Activated T-helper 17 cell treated with anti-CD3 and anti-CD28 coated beads, Interleukin-2, amount 50 U/mL, for 72 hours (primary cell): Measurements from ENCODE around the gene LGR4. TPM values are rescaled to one million over a fixed set of nuclear protein-coding genes. Genes with fewer than 3 reads are reported as not detected.
A peak's percentile ranks its signal among the peaks of the same experiment; 100 is the strongest.

Experiments
- ATAC-seq: fragments of 150-1000 bp; cut with Tn5 transposase; replicated peaks from 2 replicates; pipeline ENCODE4 v1.10.0; 2021; ENCODE audit warnings: mild to moderate bottlenecking, moderate library complexity
- H3K27ac Mint-ChIP-seq: one replicate; pipeline ENCODE4 v1.8.0; 2022; ENCODE audit warnings: mixed read lengths
- H3K27me3 Mint-ChIP-seq: one replicate; pipeline ENCODE4 v1.8.0; 2022; ENCODE audit warnings: mixed read lengths
- H3K36me3 Mint-ChIP-seq: one replicate; pipeline ENCODE4 v1.8.0; 2022; ENCODE audit warnings: low read depth, mild to moderate bottlenecking, mixed read lengths
- H3K4me1 Mint-ChIP-seq: one replicate; pipeline ENCODE4 v1.8.0; 2022; ENCODE audit warnings: mixed read lengths
- H3K4me3 Mint-ChIP-seq: one replicate; pipeline ENCODE4 v1.8.0; 2022; ENCODE audit warnings: mild to moderate bottlenecking, mixed read lengths
- H3K9me3 Mint-ChIP-seq: one replicate; pipeline ENCODE4 v1.8.0; 2022; ENCODE audit warnings: mixed read lengths
- total RNA-seq, 2 donors: library from RNA; stranded (reverse); gene quantifications; one replicate each; pipeline ENCODE4 v1.2.3, GENCODE V29; 2022

LGR4 gene
- total RNA-seq, 2 donors from 2014 or later, result 0.24 to 1.4 TPM

DNA sequence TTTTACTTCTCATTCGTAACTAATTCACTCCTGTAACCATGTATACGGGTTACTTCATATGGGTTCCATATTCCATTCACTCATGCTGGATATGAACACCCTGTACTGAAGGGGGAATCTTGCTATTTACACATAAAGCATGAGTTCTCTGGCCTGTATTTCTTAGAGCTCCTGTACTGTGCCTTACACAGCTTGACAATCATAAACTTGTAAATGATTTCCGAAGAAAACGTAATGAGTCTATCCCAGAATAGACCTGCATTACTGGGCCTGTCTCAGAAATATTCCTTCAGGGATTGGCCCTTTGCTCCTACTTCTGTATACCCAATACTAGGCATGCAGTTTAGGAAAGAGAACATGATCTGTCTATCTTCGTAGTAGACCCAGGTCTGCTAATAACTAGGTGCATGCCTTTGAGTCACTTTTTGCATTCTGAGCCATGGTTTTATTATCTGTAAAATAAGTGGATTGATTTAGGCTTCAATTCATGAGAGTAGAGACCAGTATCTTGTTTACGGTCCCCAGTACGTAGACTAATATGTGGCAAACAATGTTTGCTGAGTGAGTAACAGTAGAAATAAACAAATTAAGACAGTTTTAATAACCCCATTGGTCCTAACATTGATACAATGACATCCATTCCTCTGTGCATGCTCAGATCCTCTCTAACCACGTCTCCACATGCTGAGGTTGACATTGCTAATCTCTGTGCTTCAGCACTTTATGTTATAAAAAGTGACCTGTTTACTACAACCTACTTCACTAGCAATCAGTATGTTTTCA lies 110.8 kb downstream of the LGR4 start:
- Mint-ChIP-seq H3K9me3 (no peaks in the 10 kb centered on the region), H3K27ac (peak overlapping the region; percentile 95), H3K27me3 (no peaks in the 10 kb centered on the region), H3K36me3 (no peaks in the 10 kb centered on the region), H3K4me1 (peaks cover 10% of the 10 kb centered on the region), H3K4me3 (peak overlapping the region; percentile 95)
- ATAC-seq, result no peak

DNA sequence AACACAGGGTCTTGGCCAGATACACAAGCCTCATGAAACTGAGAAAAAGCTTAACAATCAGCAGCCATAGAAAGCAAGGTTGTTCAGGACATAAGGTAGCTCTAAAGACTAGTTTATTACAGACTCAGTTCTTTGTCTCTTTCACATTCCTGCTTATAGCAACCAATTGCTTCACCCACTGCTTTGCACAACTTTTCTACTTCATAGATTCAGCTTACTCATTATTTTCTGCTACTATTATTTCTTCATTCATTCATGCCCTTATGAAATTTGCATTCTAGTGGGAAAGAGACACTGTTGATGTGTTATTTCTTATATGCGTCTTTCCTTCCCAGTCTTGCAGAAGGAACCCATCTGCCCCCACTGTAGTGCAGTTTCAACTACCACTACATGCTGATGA lies 114.3 kb downstream of the LGR4 start:
- H3K4me3 Mint-ChIP-seq, result no peak overlapping the region
- no peaks in the 10 kb centered on the region for H3K36me3 Mint-ChIP-seq
- H3K27ac Mint-ChIP-seq, result no peak overlapping the region
- H3K9me3 Mint-ChIP-seq, result no peaks in the 10 kb centered on the region
- peaks cover 7% of the 10 kb centered on the region for H3K4me1 Mint-ChIP-seq
- ATAC-seq, result no peak
- no peaks in the 10 kb centered on the region for H3K27me3 Mint-ChIP-seq

DNA sequence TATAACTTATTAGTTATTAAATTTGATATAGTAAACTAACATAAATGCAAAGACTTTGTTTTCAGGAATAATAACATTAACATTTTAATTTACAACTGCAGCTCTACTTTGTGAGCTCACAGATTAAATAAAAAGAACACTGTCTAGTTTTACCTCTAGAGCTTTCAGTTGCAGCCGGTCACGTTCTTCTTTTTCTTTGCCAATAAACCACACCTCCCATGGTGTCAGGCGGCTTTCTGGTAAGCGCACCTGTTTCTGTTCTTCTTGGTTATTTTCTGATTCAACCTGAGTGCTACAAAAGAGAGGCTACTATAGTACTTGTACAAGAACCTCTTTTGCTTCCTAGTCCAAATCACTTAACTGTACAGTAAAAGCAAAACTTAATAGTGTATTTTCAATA lies 115.3 kb downstream of the LGR4 start:
- Mint-ChIP-seq H3K27ac (no peak overlapping the region), H3K4me1 (peaks cover 4% of the 10 kb centered on the region), H3K36me3 (no peaks in the 10 kb centered on the region), H3K4me3 (no peak overlapping the region), H3K27me3 (no peaks in the 10 kb centered on the region), H3K9me3 (no peaks in the 10 kb centered on the region)
- ATAC-seq, result no peak

DNA sequence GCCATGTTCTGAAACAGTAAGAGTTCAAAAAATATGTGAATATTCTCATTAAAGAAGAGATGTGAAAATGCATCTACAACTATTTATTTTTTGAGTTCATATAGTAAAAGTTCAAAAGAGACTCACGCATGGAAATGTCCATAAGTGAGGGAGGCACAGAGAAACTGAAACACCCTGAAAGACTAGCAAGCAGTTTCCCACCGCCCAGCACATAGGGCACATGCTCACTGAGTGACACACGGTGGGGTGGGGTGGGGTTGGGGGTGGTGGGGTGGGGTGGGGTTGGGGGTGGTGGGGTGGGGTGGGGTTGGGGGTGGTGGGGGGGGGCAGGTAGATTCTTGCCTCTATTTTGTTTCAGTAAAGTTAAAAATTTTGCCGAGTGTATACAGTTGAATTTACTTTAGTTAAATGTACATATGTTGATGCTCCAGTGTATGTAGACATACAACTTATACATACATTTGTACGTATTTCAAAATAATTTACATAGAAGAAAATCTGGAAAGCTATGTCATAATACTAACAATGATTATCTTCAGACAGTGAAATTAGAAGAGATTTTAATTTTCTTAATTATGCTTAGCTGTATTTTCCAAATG lies 115.9 kb downstream of the LGR4 start:
- Mint-ChIP-seq H3K4me1 (no peaks in the 10 kb centered on the region), H3K9me3 (no peaks in the 10 kb centered on the region), H3K27me3 (no peaks in the 10 kb centered on the region), H3K4me3 (no peak overlapping the region), H3K27ac (no peak overlapping the region), H3K36me3 (no peaks in the 10 kb centered on the region)
- no peak for ATAC-seq

DNA sequence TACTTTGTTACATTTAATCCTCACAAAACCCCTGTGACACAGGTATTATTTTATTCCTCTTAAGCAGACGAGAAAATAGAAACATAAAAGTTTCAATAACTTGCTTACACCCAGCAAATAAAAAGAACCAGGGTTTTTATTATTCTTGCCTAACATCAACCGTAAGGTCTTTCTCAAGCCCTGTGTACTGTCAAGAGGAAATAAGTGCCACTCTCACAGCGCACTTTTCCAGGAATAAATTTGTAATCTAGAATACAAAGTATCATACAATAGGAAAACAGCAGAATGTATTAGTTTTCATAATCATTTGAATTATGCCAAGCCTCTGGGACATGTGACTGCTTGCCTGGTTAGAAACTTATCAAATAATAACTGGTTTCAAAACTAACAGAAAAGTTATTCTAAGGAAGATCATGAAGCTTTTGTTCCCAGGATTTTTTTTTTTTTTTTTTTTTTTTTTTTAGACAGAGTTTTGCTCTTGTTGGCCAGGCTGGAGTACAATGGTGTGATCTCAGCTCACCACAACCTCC lies 117.0 kb downstream of the LGR4 start:
- no peak overlapping the region for H3K27ac Mint-ChIP-seq
- H3K4me3 Mint-ChIP-seq, result no peak overlapping the region
- H3K36me3 Mint-ChIP-seq, result no peaks in the 10 kb centered on the region
- no peaks in the 10 kb centered on the region for H3K27me3 Mint-ChIP-seq
- ATAC-seq, result no peak
- no peaks in the 10 kb centered on the region for H3K4me1 Mint-ChIP-seq
- H3K9me3 Mint-ChIP-seq, result no peaks in the 10 kb centered on the region

DNA sequence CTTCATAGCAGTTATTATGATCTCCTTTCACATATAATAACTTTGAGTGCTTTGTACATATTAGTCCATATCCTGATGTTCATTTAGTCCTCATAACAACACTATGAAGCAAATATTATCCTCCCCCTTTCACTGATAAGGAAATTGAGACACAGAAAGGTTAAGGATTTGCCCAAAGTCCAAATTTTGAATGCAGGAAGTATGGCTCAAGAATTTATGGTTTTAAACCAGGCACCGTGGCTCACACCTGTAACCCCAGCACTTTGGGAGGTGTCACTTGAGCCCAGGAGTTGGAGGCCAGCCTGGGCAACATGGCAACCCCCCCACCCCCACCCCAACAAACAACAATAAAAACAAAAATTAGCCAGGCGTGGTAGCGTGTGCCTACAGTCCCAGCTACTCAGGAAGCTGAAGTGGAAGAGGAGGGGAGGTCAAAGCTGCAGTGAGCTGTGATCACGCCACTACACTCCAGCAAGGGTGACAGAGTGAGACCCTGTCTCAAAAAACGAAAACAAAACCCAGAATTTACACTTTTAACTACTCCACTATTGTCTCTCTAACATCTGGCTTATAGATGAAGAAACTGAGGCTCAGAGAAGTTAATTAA lies 118.1 kb downstream of the LGR4 start:
- Mint-ChIP-seq H3K4me1 (no peaks in the 10 kb centered on the region), H3K9me3 (no peaks in the 10 kb centered on the region), H3K27ac (no peak overlapping the region), H3K36me3 (peaks cover 11% of the 10 kb centered on the region), H3K4me3 (no peak overlapping the region), H3K27me3 (no peaks in the 10 kb centered on the region)
- no peak for ATAC-seq

DNA sequence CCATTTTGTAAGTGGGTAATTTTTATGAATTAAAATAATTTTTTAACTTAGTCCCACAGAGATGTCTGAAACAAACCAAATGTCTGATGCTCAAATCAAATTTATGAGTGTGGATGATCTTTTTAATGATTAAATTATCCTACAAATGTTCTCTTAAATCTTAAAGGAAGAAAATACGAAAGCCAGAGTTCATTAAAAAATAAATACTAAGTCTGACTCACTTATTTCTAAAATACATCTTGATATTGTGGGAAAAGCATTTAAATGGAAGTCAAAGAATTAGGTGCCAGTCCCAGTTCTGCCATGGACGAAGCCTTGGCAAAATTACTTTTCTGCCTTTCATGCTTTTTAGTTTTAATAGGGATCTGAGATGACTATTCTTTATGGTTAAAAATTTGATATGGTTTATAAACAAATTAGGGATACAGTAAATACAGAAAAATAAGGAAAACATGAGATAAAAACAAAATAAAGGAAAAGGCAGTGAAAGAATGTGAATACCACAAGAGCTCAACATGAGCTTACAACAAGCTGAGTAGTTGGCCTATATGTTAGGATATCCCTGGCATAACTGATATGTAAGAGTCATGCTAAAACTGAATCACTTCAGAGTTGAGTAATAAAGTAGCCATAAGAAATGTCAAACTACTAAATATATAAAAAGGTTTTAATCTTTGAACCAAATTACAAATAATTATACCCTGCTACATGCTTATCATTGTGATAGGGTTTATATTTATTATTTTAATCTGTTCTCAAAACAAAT lies 118.8 kb downstream of the LGR4 start:
- Mint-ChIP-seq H3K4me1 (no peaks in the 10 kb centered on the region), H3K36me3 (peaks cover 11% of the 10 kb centered on the region), H3K9me3 (no peaks in the 10 kb centered on the region), H3K4me3 (no peak overlapping the region), H3K27ac (no peak overlapping the region), H3K27me3 (no peaks in the 10 kb centered on the region)
- peak; percentile 45 for ATAC-seq

DNA sequence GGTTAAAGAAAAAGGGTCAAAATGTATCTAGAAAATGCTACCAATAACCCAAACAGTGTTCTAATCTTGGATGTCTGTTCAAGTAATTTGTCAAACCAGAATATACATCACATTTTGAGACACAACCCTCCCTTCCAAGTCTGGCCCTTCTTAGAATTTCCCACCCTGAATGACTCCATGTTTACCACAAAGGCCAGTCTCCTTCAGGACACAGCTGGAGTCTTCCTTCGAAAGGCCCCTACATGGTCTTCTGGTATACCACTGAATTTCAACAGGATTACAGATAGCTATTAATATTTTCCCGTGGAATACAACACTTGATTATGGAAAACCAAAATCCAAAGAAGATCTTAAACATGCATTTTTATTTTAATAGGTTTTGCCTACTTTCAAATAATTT lies 119.8 kb downstream of the LGR4 start:
- Mint-ChIP-seq H3K27ac (no peak overlapping the region), H3K4me3 (no peak overlapping the region), H3K9me3 (no peaks in the 10 kb centered on the region), H3K4me1 (no peaks in the 10 kb centered on the region), H3K36me3 (peaks cover 16% of the 10 kb centered on the region), H3K27me3 (no peaks in the 10 kb centered on the region)
- ATAC-seq, result no peak

DNA sequence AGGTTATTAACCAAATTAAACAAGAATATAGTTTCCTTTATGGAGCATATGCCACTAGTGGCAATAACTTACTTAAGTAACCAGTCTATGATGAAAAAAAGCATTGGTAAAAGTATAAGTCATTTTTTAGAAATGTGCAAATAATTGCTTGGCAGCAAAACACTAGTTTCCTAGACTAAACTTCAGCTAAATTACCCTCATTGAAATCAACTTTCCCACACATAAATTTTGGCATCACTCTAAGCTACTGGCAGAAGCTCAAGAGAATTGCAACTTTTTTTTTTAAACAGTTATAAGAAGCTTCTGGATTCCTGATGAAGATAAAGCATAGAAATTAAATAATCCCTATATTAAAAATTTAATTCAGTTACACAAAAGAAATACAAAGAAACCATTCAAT lies 122.1 kb downstream of the LGR4 start:
- Mint-ChIP-seq H3K27ac (no peak overlapping the region), H3K36me3 (peaks cover 16% of the 10 kb centered on the region), H3K4me3 (no peak overlapping the region), H3K9me3 (no peaks in the 10 kb centered on the region), H3K27me3 (no peaks in the 10 kb centered on the region), H3K4me1 (no peaks in the 10 kb centered on the region)
- no peak for ATAC-seq

DNA sequence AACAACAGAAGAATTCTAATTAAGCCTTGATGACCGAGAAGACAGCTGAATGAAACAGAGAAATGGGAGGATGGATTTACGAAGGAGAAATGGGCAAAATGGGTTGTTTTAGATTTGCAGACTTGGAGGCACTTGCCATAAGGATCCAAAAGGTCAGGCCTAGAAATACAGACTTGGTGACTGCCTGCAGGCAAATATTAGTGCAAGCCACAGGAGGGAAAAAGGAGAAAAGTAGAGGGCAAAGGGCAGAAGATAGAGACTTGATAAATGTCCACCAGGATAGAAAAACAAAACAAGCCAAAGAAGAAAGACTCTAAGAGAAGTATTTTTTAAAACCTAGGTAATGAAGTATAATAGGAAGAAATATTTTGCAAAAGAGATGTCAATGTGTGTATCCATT lies 122.7 kb downstream of the LGR4 start:
- no peaks in the 10 kb centered on the region for H3K9me3 Mint-ChIP-seq
- H3K27ac Mint-ChIP-seq, result no peak overlapping the region
- no peak for ATAC-seq
- H3K4me3 Mint-ChIP-seq, result no peak overlapping the region
- peaks cover 16% of the 10 kb centered on the region for H3K36me3 Mint-ChIP-seq
- no peaks in the 10 kb centered on the region for H3K27me3 Mint-ChIP-seq
- no peaks in the 10 kb centered on the region for H3K4me1 Mint-ChIP-seq

DNA sequence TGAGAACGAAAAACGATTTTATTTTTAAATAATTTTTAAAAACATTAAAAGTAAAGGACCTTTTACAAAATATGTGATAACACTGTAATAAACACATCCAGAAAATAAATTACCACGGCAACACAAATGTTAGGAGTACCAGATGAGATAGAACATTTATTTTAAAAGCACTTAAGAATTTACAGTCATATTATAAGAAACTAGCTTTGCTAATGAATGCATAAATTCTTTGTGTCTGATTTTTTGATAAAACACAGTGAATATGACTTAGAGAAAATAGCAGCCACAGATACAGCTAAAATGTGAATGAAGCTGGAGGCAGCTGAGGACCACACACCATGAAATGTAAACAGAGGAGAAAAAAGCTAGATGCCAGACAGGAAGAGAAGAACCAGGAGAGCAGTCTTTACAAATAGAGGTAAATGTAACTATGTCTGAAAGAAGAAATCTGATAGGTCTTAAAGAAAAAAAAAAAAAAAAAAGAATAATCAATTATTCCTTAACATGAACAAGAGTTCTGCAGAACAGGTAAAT lies 124.2 kb downstream of the LGR4 start:
- Mint-ChIP-seq H3K4me3 (no peak overlapping the region), H3K9me3 (no peaks in the 10 kb centered on the region), H3K4me1 (no peaks in the 10 kb centered on the region), H3K27me3 (no peaks in the 10 kb centered on the region), H3K36me3 (peaks cover 16% of the 10 kb centered on the region), H3K27ac (no peak overlapping the region)
- ATAC-seq, result no peak

DNA sequence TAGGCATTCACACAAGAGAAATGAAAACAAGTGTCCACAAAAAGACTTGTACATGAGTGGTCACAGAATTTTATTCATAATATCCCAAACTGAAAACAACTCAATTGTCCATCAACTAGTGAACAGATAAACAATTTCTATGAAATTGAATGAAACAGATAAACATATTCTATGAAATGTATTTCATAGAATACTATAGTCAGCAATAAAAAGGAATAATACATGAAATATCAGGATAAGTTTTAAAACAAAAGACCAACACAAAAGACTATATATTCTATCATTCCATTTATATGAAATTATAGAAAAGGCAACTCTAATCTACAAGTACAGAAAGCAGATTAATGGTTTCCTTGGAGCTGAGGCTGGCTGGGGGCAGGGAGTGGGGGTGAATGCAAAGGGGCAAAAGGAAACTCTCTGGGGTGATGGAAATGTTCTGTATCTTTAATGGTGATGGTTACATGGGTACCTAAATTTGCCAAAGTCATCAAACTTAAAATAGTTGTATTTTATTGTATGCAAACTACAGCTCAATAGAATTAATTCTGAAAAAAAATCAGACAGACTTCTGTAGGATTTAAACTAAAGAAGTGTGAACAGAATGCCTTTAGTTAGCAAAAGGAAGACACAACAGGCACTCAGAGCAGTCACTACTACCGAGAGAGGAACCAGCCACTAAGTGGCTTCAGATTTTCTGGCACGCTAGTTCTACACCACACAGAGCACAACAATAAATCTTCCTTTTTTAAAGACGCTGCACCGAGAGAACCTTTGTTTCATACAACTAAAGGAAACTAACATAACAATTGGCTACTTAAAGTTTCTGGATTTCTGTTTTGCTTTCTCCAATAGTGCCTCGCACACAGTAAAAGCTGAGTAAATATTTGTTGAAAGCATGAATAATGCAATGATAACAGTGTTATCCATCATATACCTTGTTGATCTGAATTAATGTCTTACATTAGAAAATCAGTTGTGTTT lies 124.9 kb downstream of the LGR4 start:
- Mint-ChIP-seq H3K4me3 (no peak overlapping the region), H3K36me3 (peaks cover 16% of the 10 kb centered on the region), H3K27ac (no peak overlapping the region)

DNA sequence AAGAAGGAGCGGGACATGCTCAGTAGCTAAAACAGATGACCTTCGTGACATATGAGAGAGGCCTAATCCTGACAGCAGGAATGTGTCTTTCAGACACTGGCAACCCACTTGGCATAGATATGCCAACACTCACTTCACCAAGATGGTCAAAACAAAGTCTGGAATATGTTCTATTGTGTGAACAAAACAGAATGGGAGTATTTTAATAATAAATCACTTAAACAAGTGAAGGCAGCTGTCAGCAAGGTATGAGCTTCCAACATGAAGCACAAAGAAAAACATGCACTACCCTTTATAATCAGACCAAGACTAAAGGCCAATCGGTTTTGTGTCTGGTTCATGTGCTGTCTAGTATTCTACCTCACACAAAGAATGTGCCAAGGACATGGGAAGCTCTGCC lies 132.6 kb downstream of the LGR4 start:
- H3K4me1 Mint-ChIP-seq, result no peaks in the 10 kb centered on the region
- H3K36me3 Mint-ChIP-seq, result peaks cover 5% of the 10 kb centered on the region
- H3K27me3 Mint-ChIP-seq, result no peaks in the 10 kb centered on the region
- no peak for ATAC-seq
- no peak overlapping the region for H3K27ac Mint-ChIP-seq
- H3K9me3 Mint-ChIP-seq, result no peaks in the 10 kb centered on the region
- H3K4me3 Mint-ChIP-seq, result no peak overlapping the region

More for the DNA sequence above, 124.9 kb downstream of the LGR4 start:
- H3K4me1 Mint-ChIP-seq, result no peaks in the 10 kb centered on the region
- no peak for ATAC-seq
- no peaks in the 10 kb centered on the region for H3K27me3 Mint-ChIP-seq
- H3K9me3 Mint-ChIP-seq, result no peaks in the 10 kb centered on the region
